Measurements from ENCODE around the gene DUSP22. TPM values are rescaled to one million over a fixed set of nuclear protein-coding genes. Genes with fewer than 3 reads are reported as not detected.

DUSP22 gene
- total RNA-seq, 1 donor from 2014 or later = 34.9 TPM

DNA sequence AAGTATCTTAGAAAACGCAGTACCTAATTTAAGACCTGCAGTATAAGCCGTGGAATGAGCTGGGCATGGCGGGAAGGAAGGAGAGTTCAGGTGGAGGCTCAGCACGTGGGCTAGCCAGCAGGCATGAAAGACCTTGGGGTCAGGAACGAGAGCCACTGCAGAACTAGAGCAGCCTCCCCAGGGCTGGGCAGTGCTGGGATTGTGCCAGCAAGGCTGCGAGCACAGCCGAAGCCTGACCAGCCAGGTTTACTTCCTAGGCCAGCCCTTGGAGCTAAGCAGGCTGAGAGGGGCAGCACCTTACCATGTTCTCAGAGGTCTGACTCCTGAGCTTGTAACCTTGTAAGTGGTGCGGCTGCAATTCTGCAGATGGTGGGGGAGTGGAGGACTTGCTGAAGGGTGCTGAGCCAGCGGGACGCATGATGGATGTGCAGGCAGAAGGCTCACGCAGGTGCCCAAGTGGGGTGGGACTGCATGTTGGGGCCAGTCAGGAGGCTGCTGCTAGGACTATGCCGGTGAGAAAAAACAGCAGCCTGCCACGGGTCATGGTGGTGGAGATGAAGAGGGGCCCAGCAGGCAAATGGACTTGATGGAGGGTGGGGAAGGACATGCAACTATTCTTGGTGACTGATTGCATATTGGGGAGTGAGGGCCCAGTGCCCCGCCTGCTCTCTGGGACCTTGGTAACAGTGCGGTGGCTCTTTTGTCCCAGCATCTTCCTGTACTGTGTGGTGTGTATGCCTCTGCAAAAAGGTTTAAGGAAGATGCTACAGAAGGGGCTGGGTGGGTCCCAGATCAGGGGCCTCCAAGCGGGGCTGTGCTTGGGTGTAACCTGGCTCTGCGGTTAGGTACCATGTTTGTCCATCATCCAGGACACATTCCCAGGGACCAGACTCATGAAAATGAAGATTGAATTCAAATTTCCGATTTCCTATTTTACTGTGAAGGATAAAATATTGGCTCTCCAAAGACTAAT, 61.6 kb downstream of the DUSP22 start:
- H3K4me3 Mint-ChIP-seq (ENCODE audit: unreplicated experiment) = no peak overlapping the region
- Histone ChIP-seq H3K9ac (ENCODE audit: low read length) (no peak overlapping the region), H3K36me3 (ENCODE audit: insufficient read depth, low read length) (no peaks in the 10 kb centered on the region), H3K9me3 (ENCODE audit: insufficient read depth, low read depth, low read length) (no peaks in the 10 kb centered on the region), H4K20me1 (ENCODE audit: insufficient read depth, low read length) (no peaks in the 10 kb centered on the region), H3K4me1 (ENCODE audit: insufficient read depth, low read length) (no peaks in the 10 kb centered on the region), H3K27ac (ENCODE audit: low read depth, low read length) (no peak overlapping the region), H3K27me3 (ENCODE audit: insufficient read depth, low read length) (no peaks in the 10 kb centered on the region), H2AFZ (ENCODE audit: low read depth, low read length) (no peak overlapping the region), H3K4me3 (ENCODE audit: insufficient read depth, low read depth, low read length) (no peak overlapping the region), H3K79me2 (ENCODE audit: insufficient read depth, low read length) (no peaks in the 10 kb centered on the region), H3K4me2 (ENCODE audit: low read length) (no peak overlapping the region)
- H3K9me3 Mint-ChIP-seq (ENCODE audit: unreplicated experiment) = peaks cover 16% of the 10 kb centered on the region
- no peak for FAIRE-seq
- TF ChIP-seq EZH2 (IDR thresholded peaks at IDR 0.05; ENCODE audit: insufficient read depth, low read length) (no peak), CTCF (IDR thresholded peaks at IDR 0.05; ENCODE audit: insufficient read depth, low read depth, low read length) (no peak)
- no peaks in the 10 kb centered on the region for H3K4me1 Mint-ChIP-seq (ENCODE audit: low read depth, unreplicated experiment)
- H3K36me3 Mint-ChIP-seq (ENCODE audit: low read depth, unreplicated experiment) = peaks cover 12% of the 10 kb centered on the region
- H3K27me3 Mint-ChIP-seq (ENCODE audit: low read depth, unreplicated experiment) = peaks cover 6% of the 10 kb centered on the region
- H3K27ac Mint-ChIP-seq (ENCODE audit: unreplicated experiment) = no peak overlapping the region
- DNase-seq (ENCODE audit: low read depth) = no peak

GRCh38 chr6:354631-355280, 62.5 kb downstream of the DUSP22 start:
- H3K27ac ChIP-seq (ENCODE audit: low read depth, low read length) = no peak overlapping the region
- H3K36me3 ChIP-seq (ENCODE audit: insufficient read depth, low read length) = no peaks in the 10 kb centered on the region
- H3K4me3 ChIP-seq (ENCODE audit: insufficient read depth, low read depth, low read length) = no peak overlapping the region
- no peaks in the 10 kb centered on the region for H3K79me2 ChIP-seq (ENCODE audit: insufficient read depth, low read length)
- no peak overlapping the region for H3K27ac Mint-ChIP-seq (ENCODE audit: unreplicated experiment)
- H3K4me1 Mint-ChIP-seq (ENCODE audit: low read depth, unreplicated experiment) = no peaks in the 10 kb centered on the region
- H3K9me3 ChIP-seq (ENCODE audit: insufficient read depth, low read depth, low read length) = no peaks in the 10 kb centered on the region
- no peaks in the 10 kb centered on the region for H3K4me1 ChIP-seq (ENCODE audit: insufficient read depth, low read length)
- H3K4me2 ChIP-seq (ENCODE audit: low read length) = no peak overlapping the region
- H3K36me3 Mint-ChIP-seq (ENCODE audit: low read depth, unreplicated experiment) = peaks cover 5% of the 10 kb centered on the region
- TF ChIP-seq EZH2 (IDR thresholded peaks at IDR 0.05; ENCODE audit: insufficient read depth, low read length) = no peak
- TF ChIP-seq CTCF (IDR thresholded peaks at IDR 0.05; ENCODE audit: insufficient read depth, low read depth, low read length) = no peak
- FAIRE-seq (no peak), DNase-seq (ENCODE audit: low read depth) (no peak)
- no peaks in the 10 kb centered on the region for H3K27me3 ChIP-seq (ENCODE audit: insufficient read depth, low read length)
- H2AFZ ChIP-seq (ENCODE audit: low read depth, low read length) = no peak overlapping the region
- no peak overlapping the region for H3K9ac ChIP-seq (ENCODE audit: low read length)
- peaks cover 12% of the 10 kb centered on the region for H3K9me3 Mint-ChIP-seq (ENCODE audit: unreplicated experiment)
- no peaks in the 10 kb centered on the region for H4K20me1 ChIP-seq (ENCODE audit: insufficient read depth, low read length)
- peaks cover 3% of the 10 kb centered on the region for H3K27me3 Mint-ChIP-seq (ENCODE audit: low read depth, unreplicated experiment)
- H3K4me3 Mint-ChIP-seq (ENCODE audit: unreplicated experiment) = no peak overlapping the region
